Measurements from ENCODE around the gene NAV3. TPM values are rescaled to one million over a fixed set of nuclear protein-coding genes. Genes with fewer than 3 reads are reported as not detected.

Gene NAV3
- total RNA-seq, 1 donor from 2014 or later, result 11.4 TPM

GRCh38 chr12:77925536-77926108, 94.9 kb downstream of the NAV3 start:
- H3K4me2 ChIP-seq, result no peak overlapping the region
- H3K4me3 Mint-ChIP-seq, result no peak overlapping the region
- H2AFZ ChIP-seq (replicated peaks), result no peak overlapping the region
- no peak overlapping the region for H3K27ac Mint-ChIP-seq
- H3K4me1 ChIP-seq, result no peaks in the 10 kb centered on the region
- no peaks in the 10 kb centered on the region for H3F3A ChIP-seq (ENCODE audit: low read depth)
- no peak overlapping the region for H3K4me3 ChIP-seq
- H3K36me3 Mint-ChIP-seq, result no peaks in the 10 kb centered on the region
- H3K9ac ChIP-seq, result no peak overlapping the region
- peaks cover 7% of the 10 kb centered on the region for H3K4me1 Mint-ChIP-seq
- peak; percentile 91 for DNase-seq (ENCODE audit: low spot score)
- no peaks in the 10 kb centered on the region for H4K20me1 ChIP-seq (ENCODE audit: low read depth)
- TF ChIP-seq EZH2 (IDR thresholded peaks at IDR 0.05), result no peak
- no peak for TF ChIP-seq EZH2phosphoT487 (IDR thresholded peaks at IDR 0.05)
- TF ChIP-seq CTCF (IDR thresholded peaks at IDR 0.05), result peak; percentile 100
- H3K9me3 Mint-ChIP-seq, result no peaks in the 10 kb centered on the region
- no peaks in the 10 kb centered on the region for H3K27me3 ChIP-seq
- no peak overlapping the region for H3K27ac ChIP-seq
- H3K79me2 ChIP-seq (ENCODE audit: low read depth), result no peaks in the 10 kb centered on the region
- no peaks in the 10 kb centered on the region for H3K36me3 ChIP-seq
- no peaks in the 10 kb centered on the region for H3K27me3 Mint-ChIP-seq (ENCODE audit: insufficient read depth, low read depth)
- H3K9me3 ChIP-seq (ENCODE audit: low read depth), result no peaks in the 10 kb centered on the region

GRCh38 chr12:77928078-77928477, 97.4 kb downstream of the NAV3 start:
- no peak for TF ChIP-seq EZH2 (IDR thresholded peaks at IDR 0.05)
- no peak for TF ChIP-seq EZH2phosphoT487 (IDR thresholded peaks at IDR 0.05)
- TF ChIP-seq CTCF (IDR thresholded peaks at IDR 0.05), result no peak
- Mint-ChIP-seq H3K9me3 (no peaks in the 10 kb centered on the region), H3K27me3 (ENCODE audit: insufficient read depth, low read depth) (no peaks in the 10 kb centered on the region), H3K27ac (no peak overlapping the region), H3K36me3 (no peaks in the 10 kb centered on the region), H3K4me3 (no peak overlapping the region), H3K4me1 (peaks cover 7% of the 10 kb centered on the region)
- DNase-seq (ENCODE audit: low spot score), result no peak
- H3K4me1 ChIP-seq, result no peaks in the 10 kb centered on the region
- no peak overlapping the region for H3K4me2 ChIP-seq
- no peaks in the 10 kb centered on the region for H3K79me2 ChIP-seq (ENCODE audit: low read depth)
- no peaks in the 10 kb centered on the region for H3K27me3 ChIP-seq
- no peaks in the 10 kb centered on the region for H3K9me3 ChIP-seq (ENCODE audit: low read depth)
- no peak overlapping the region for H3K9ac ChIP-seq
- no peaks in the 10 kb centered on the region for H4K20me1 ChIP-seq (ENCODE audit: low read depth)
- no peak overlapping the region for H3K4me3 ChIP-seq
- H3K27ac ChIP-seq, result no peak overlapping the region
- no peaks in the 10 kb centered on the region for H3K36me3 ChIP-seq
- H3F3A ChIP-seq (ENCODE audit: low read depth), result no peaks in the 10 kb centered on the region
- H2AFZ ChIP-seq (replicated peaks), result no peak overlapping the region

- Histone ChIP-seq H2AFZ (replicated peaks) (no peak overlapping the region), H3K79me2 (ENCODE audit: low read depth) (no peaks in the 10 kb centered on the region), H3F3A (ENCODE audit: low read depth) (no peaks in the 10 kb centered on the region), H3K9me3 (ENCODE audit: low read depth) (no peaks in the 10 kb centered on the region), H3K27ac (no peak overlapping the region), H3K4me3 (no peak overlapping the region), H3K36me3 (no peaks in the 10 kb centered on the region), H3K4me2 (no peak overlapping the region), H3K9ac (no peak overlapping the region), H4K20me1 (ENCODE audit: low read depth) (no peaks in the 10 kb centered on the region), H3K4me1 (no peaks in the 10 kb centered on the region), H3K27me3 (no peaks in the 10 kb centered on the region)
- Mint-ChIP-seq H3K36me3 (no peaks in the 10 kb centered on the region), H3K27me3 (ENCODE audit: insufficient read depth, low read depth) (no peaks in the 10 kb centered on the region), H3K27ac (no peak overlapping the region), H3K4me3 (no peak overlapping the region), H3K9me3 (no peaks in the 10 kb centered on the region), H3K4me1 (no peaks in the 10 kb centered on the region)
- TF ChIP-seq EZH2phosphoT487 (IDR thresholded peaks at IDR 0.05), result no peak
- TF ChIP-seq EZH2 (IDR thresholded peaks at IDR 0.05), result no peak
- TF ChIP-seq CTCF (IDR thresholded peaks at IDR 0.05), result peak; percentile 41
- DNase-seq (ENCODE audit: low spot score), result no peak
Observed at GRCh38 chr12:77932216-77932615, 101.5 kb downstream of the NAV3 start.

Measured in neural progenitor cell (in vitro differentiated cells).